Upper lobe of left lung (tissue), 4 donors: ENCODE results near the gene USP3.

Experiments used
- EP300 ChIP-seq, 4 donors: sonication (generic); formaldehyde crosslinking; IDR thresholded peaks; one replicate each; pipeline ENCODE4 v1.5.1; 2017; ENCODE audit warnings: antibody characterized with exemption in 4 of 4, control low read depth in 2 of 4
- POLR2A ChIP-seq, 4 donors: fragments of 450-650 bp; IDR thresholded peaks; one replicate each; pipeline ENCODE4 v1.5.1; 2016 to 2017; ENCODE audit warnings: antibody characterized with exemption in 4 of 4, mild to moderate bottlenecking in 2 of 4
- POLR2AphosphoS5 ChIP-seq, 2 donors: sonication (generic); formaldehyde crosslinking; IDR thresholded peaks; one replicate each; pipeline ENCODE4 v1.5.1; 2017; ENCODE audit warnings: antibody characterized with exemption in 2 of 2
- TF ChIP-seq, protein P1 (sequence below), 6 experiments: fragments of 450-650 bp in 4 of 6; fragments of 200-600 bp in 2 of 6; sonication (generic) in 2 of 6; IDR thresholded peaks; one replicate each; pipeline ENCODE4 v1.5.1; 2016 to 2019; ENCODE audit warnings: antibody characterized with exemption in 6 of 6

DNA sequence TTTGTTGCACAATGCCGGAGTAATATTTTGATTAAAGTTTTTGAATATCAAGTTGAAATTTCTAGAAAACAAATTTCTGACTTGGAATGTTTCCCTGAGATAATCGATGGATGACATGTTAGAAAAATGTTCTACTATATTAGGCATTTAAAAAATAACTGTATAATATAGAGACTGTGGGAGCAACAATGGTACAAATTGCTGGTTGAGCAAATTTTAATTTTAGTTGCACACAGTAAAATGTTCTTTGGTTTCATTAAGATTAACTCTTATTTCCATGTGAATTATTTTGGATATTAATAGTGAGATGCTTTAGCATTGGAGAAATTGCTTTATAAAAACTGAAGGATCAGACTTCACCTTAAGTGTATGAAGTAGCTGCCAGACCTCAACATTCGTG is 9.3 kb downstream of the USP3 start:
- no peak for TF ChIP-seq POLR2A (IDR thresholded peaks at IDR 0.05)
- TF ChIP-seq POLR2AphosphoS5 (IDR thresholded peaks at IDR 0.05): no peak
- TF ChIP-seq, protein P1, sequence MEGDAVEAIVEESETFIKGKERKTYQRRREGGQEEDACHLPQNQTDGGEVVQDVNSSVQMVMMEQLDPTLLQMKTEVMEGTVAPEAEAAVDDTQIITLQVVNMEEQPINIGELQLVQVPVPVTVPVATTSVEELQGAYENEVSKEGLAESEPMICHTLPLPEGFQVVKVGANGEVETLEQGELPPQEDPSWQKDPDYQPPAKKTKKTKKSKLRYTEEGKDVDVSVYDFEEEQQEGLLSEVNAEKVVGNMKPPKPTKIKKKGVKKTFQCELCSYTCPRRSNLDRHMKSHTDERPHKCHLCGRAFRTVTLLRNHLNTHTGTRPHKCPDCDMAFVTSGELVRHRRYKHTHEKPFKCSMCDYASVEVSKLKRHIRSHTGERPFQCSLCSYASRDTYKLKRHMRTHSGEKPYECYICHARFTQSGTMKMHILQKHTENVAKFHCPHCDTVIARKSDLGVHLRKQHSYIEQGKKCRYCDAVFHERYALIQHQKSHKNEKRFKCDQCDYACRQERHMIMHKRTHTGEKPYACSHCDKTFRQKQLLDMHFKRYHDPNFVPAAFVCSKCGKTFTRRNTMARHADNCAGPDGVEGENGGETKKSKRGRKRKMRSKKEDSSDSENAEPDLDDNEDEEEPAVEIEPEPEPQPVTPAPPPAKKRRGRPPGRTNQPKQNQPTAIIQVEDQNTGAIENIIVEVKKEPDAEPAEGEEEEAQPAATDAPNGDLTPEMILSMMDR (IDR thresholded peaks at IDR 0.05): no peak
- no peak for TF ChIP-seq EP300 (IDR thresholded peaks at IDR 0.05)
